ENCODE results near the gene GSKIP. TPM values are rescaled to one million over a fixed set of nuclear protein-coding genes. Genes with fewer than 3 reads are reported as not detected.

GSKIP gene
- total RNA-seq, 4 donors from 2014 or later: 6.7 to 15.1 (median 8.6) TPM

GRCh38 chr14:96364962-96365361, 1.6 kb downstream of the GSKIP start:
- Histone ChIP-seq H3K27ac (no peak overlapping the region), H3K36me3 (no peaks in the 10 kb centered on the region), H3K4me1 (peaks cover 29 to 30% of the 10 kb centered on the region in 2 donors), H3K9me3 (no peaks in the 10 kb centered on the region), H3K27me3 (no peaks in the 10 kb centered on the region), H3K4me3 (no peak overlapping the region)
- ATAC-seq (no peak), DNase-seq (no peak)
- in situ Hi-C loops (cut with MboI; ENCODE audit: low sequenced_read_pairs in 4 of 4): no loop called here
- TF ChIP-seq POLR2A (IDR thresholded peaks at IDR 0.05) (no peak), CTCF (IDR thresholded peaks at IDR 0.05 in 4 of 5, conservative IDR thresholded peaks at IDR 0.05 in 1 of 5) (no peak)
- intact Hi-C loops (cut with DNase I; ENCODE audit: low total_unique reads): no loop called here

- no peak for ATAC-seq
- peaks cover 9 to 10% of the 10 kb centered on the region in 2 donors for H3K4me1 ChIP-seq
- H3K27ac ChIP-seq: no peak overlapping the region
- H3K9me3 ChIP-seq: no peaks in the 10 kb centered on the region
- intact Hi-C loops (cut with DNase I; ENCODE audit: low total_unique reads): no loop called here
- no peak overlapping the region for H3K4me3 ChIP-seq
- no peak for DNase-seq
- H3K27me3 ChIP-seq: no peaks in the 10 kb centered on the region
- H3K36me3 ChIP-seq: no peaks in the 10 kb centered on the region
- no peak for TF ChIP-seq POLR2A (IDR thresholded peaks at IDR 0.05)
- no peak for TF ChIP-seq CTCF (IDR thresholded peaks at IDR 0.05 in 4 of 5, conservative IDR thresholded peaks at IDR 0.05 in 1 of 5)
- in situ Hi-C loops (cut with MboI; ENCODE audit: low sequenced_read_pairs in 4 of 4): no loop called here
Observed at GRCh38 chr14:96368534-96368933, 5.2 kb downstream of the GSKIP start.

- no peaks in the 10 kb centered on the region for H3K36me3 ChIP-seq
- ATAC-seq (no peak), DNase-seq (no peak)
- intact Hi-C loops (cut with DNase I; ENCODE audit: low total_unique reads) (no loop called here), in situ Hi-C loops (cut with MboI; ENCODE audit: low sequenced_read_pairs in 4 of 4) (no loop called here)
- H3K4me3 ChIP-seq: no peak overlapping the region
- no peaks in the 10 kb centered on the region for H3K27me3 ChIP-seq
- H3K4me1 ChIP-seq: no peaks in the 10 kb centered on the region
- no peak for TF ChIP-seq CTCF (IDR thresholded peaks at IDR 0.05 in 4 of 5, conservative IDR thresholded peaks at IDR 0.05 in 1 of 5)
- TF ChIP-seq POLR2A (IDR thresholded peaks at IDR 0.05): no peak
- no peak overlapping the region for H3K27ac ChIP-seq
- no peaks in the 10 kb centered on the region for H3K9me3 ChIP-seq
Observed at GRCh38 chr14:96370528-96370927, 7.2 kb downstream of the GSKIP start.

GRCh38 chr14:96373538-96373937, 10.2 kb downstream of the GSKIP start:
- Histone ChIP-seq H3K27ac (no peak overlapping the region), H3K4me1 (no peaks in the 10 kb centered on the region), H3K27me3 (no peaks in the 10 kb centered on the region), H3K36me3 (no peaks in the 10 kb centered on the region), H3K4me3 (no peak overlapping the region), H3K9me3 (no peaks in the 10 kb centered on the region)
- TF ChIP-seq CTCF (IDR thresholded peaks at IDR 0.05 in 4 of 5, conservative IDR thresholded peaks at IDR 0.05 in 1 of 5) (no peak), POLR2A (IDR thresholded peaks at IDR 0.05) (no peak)
- ATAC-seq (no peak), DNase-seq (no peak)
- in situ Hi-C loops (cut with MboI; ENCODE audit: low sequenced_read_pairs in 4 of 4): no loop called here
- intact Hi-C loops (cut with DNase I; ENCODE audit: low total_unique reads): no loop called here

GRCh38 chr14:96376093-96376492, 12.8 kb downstream of the GSKIP start:
- in situ Hi-C loops (cut with MboI; ENCODE audit: low sequenced_read_pairs in 4 of 4) (no loop called here), intact Hi-C loops (cut with DNase I; ENCODE audit: low total_unique reads) (no loop called here)
- Histone ChIP-seq H3K4me1 (no peaks in the 10 kb centered on the region), H3K4me3 (no peak overlapping the region), H3K9me3 (no peaks in the 10 kb centered on the region), H3K27me3 (no peaks in the 10 kb centered on the region), H3K36me3 (no peaks in the 10 kb centered on the region), H3K27ac (no peak overlapping the region)
- TF ChIP-seq CTCF (IDR thresholded peaks at IDR 0.05 in 4 of 5, conservative IDR thresholded peaks at IDR 0.05 in 1 of 5) (no peak), POLR2A (IDR thresholded peaks at IDR 0.05) (no peak)
- DNase-seq (no peak), ATAC-seq (no peak)

Measured in gastrocnemius medialis (tissue), 4 donors.